SK-N-SH (cell line): ENCODE data around the gene VWC2L. TPM values are rescaled to one million over a fixed set of nuclear protein-coding genes. Genes with fewer than 3 reads are reported as not detected.

Experiments
- CTCF ChIA-PET: fragments of 300-600, 350-600 bp; formaldehyde crosslinking; extraction: SDS; loops from one replicate; lab custom pipeline; 2021; lab: Yijun Ruan, JAX
- POLR2A ChIA-PET: fragments of 350-600 bp; sonication (Branson Sonifier 250); formaldehyde crosslinking; extraction: SDS; loops from one replicate; lab custom pipeline; 2020; ENCODE audit warnings: antibody characterized with exemption, inconsistent platforms; lab: Yijun Ruan, JAX
- DNase-seq: peaks from one replicate; pipeline ENCODE4 v3.0.0; 2012
- H2AFZ ChIP-seq: fragments of 200-600 bp; sonication (generic); 2 replicates; pipeline ENCODE4 v1.8.1; 2016; ENCODE audit warnings: antibody characterized with exemption, mild to moderate bottlenecking, low read depth
- H3F3A ChIP-seq: fragments of 200-600 bp; sonication (generic); replicated peaks from 2 replicates; pipeline ENCODE3; 2016; ENCODE audit warnings: antibody characterized with exemption, mild to moderate bottlenecking; ENCODE audit not compliant: insufficient read depth
- H3K27ac ChIP-seq, 2 experiments: fragments of 200-500 bp in 1 of 2; fragments of 200-600 bp in 1 of 2; sonication (Bioruptor generic) in 1 of 2; sonication (generic), shearing (Covaris generic) in 1 of 2; 2 replicates each; pipeline versions ENCODE4 v1.5.1 to v1.6.1; 2014 to 2016; ENCODE audit warnings: low read depth in 2 of 2, inconsistent platforms in 1 of 2, low read length in 1 of 2, mild to moderate bottlenecking in 1 of 2, mixed read lengths in 1 of 2
- H3K27me3 ChIP-seq: fragments of 200-600 bp; sonication (generic), shearing (Covaris generic); 2 replicates; pipeline ENCODE4 v1.6.1; 2016; ENCODE audit warnings: mixed run types; ENCODE audit not compliant: insufficient read depth
- H3K36me3 ChIP-seq, 2 experiments: fragments of 200-500 bp in 1 of 2; fragments of 200-600 bp in 1 of 2; sonication (Bioruptor generic) in 1 of 2; sonication (generic) in 1 of 2; replicated peaks in 1 of 2; 2 replicates each; pipeline versions ENCODE3 to v1.5.1; 2014 to 2016; ENCODE audit warnings: low read length in 1 of 2, mild to moderate bottlenecking in 1 of 2; ENCODE audit not compliant: insufficient read depth in 2 of 2, control insufficient read depth in 1 of 2
- H3K4me1 ChIP-seq, 2 experiments: fragments of 200-500 bp in 1 of 2; fragments of 200-600 bp in 1 of 2; sonication (Bioruptor generic) in 1 of 2; sonication (generic), shearing (Covaris generic) in 1 of 2; 2 replicates each; pipeline versions ENCODE4 v1.5.1 to v1.6.1; 2014 to 2016; ENCODE audit warnings: low read depth in 1 of 2, low read length in 1 of 2, mixed run types in 1 of 2; ENCODE audit not compliant: insufficient read depth in 2 of 2, control insufficient read depth in 1 of 2
- H3K4me2 ChIP-seq: fragments of 200-600 bp; sonication (generic), shearing (Covaris generic); 2 replicates; pipeline ENCODE4 v1.6.1; 2017; ENCODE audit warnings: mixed run types
- H3K4me3 ChIP-seq, 2 experiments: fragments of 200-500 bp in 1 of 2; fragments of 200-600 bp in 1 of 2; sonication (Bioruptor generic) in 1 of 2; sonication (generic), shearing (Covaris generic) in 1 of 2; 2 replicates each; pipeline versions ENCODE4 v1.5.1 to v1.8.1; 2014 to 2016; ENCODE audit warnings: low read depth in 2 of 2, inconsistent platforms in 1 of 2, low read length in 1 of 2, mild to moderate bottlenecking in 1 of 2, mixed read lengths in 1 of 2, moderate library complexity in 1 of 2
- H3K79me2 ChIP-seq: fragments of 200-600 bp; sonication (generic); 2 replicates; pipeline ENCODE4 v1.8.1; 2017; ENCODE audit warnings: mild to moderate bottlenecking; ENCODE audit not compliant: insufficient read depth
- H3K9ac ChIP-seq: fragments of 200-600 bp; sonication (generic); 2 replicates; pipeline ENCODE4 v1.6.1; 2017; ENCODE audit warnings: mixed run types
- H3K9me2 ChIP-seq: fragments of 200-600 bp; sonication (generic); 2 replicates; pipeline ENCODE4 v1.6.1; 2017; ENCODE audit warnings: mixed run types
- H3K9me3 ChIP-seq: fragments of 200-600 bp; sonication (generic); 2 replicates; pipeline ENCODE4 v1.6.1; 2017; ENCODE audit warnings: mixed run types, mild to moderate bottlenecking, moderate library complexity
- H4K20me1 ChIP-seq: fragments of 200-600 bp; sonication (generic); 2 replicates; pipeline ENCODE4 v1.6.1; 2017; ENCODE audit warnings: mild to moderate bottlenecking, mixed run types; ENCODE audit not compliant: insufficient read depth
- CHD2 ChIP-seq: fragments of 150-350 bp; IDR thresholded peaks from 2 replicates; pipeline ENCODE4 v1.6.1; 2018; ENCODE audit warnings: low read length; ENCODE audit not compliant: partially characterized antibody
- ELF1 ChIP-seq: IDR thresholded peaks from 2 replicates; pipeline ENCODE4 v1.4.0; 2012
- FOXJ3 ChIP-seq: sonication (generic); formaldehyde crosslinking; IDR thresholded peaks from 2 replicates; pipeline ENCODE4 v1.5.1; 2020; ENCODE audit warnings: mild to moderate bottlenecking, missing genetic modification reagents
- FOXM1 ChIP-seq: IDR thresholded peaks from 2 replicates; pipeline ENCODE4 v1.4.0; 2012; ENCODE audit warnings: low read depth, mild to moderate bottlenecking
- GABPA ChIP-seq: IDR thresholded peaks from 2 replicates; pipeline ENCODE4 v1.4.0; 2012; ENCODE audit warnings: low read depth, mild to moderate bottlenecking
- GATA2 ChIP-seq: sonication (generic); formaldehyde crosslinking; IDR thresholded peaks from 2 replicates; pipeline ENCODE4 v1.5.0; 2020; ENCODE audit warnings: mild to moderate bottlenecking, missing genetic modification reagents
- MXI1 ChIP-seq: IDR thresholded peaks from 2 replicates; pipeline ENCODE4 v1.6.1; 2012; ENCODE audit warnings: mild to moderate bottlenecking, low read depth, low read length, improper control_type of control experiment
- NFIC ChIP-seq: IDR thresholded peaks from 2 replicates; pipeline ENCODE4 v1.4.0; 2012; ENCODE audit warnings: borderline replicate concordance
- NRF1 ChIP-seq: IDR thresholded peaks from 2 replicates; pipeline ENCODE4 v1.6.1; 2012; ENCODE audit warnings: low read depth, mild to moderate bottlenecking, low read length
- POLR2AphosphoS5 ChIP-seq: IDR thresholded peaks from 2 replicates; pipeline ENCODE4 v1.6.1; 2012; ENCODE audit warnings: low read depth, low read length
- RCOR1 ChIP-seq: fragments of 150-350 bp; IDR thresholded peaks from 2 replicates; pipeline ENCODE4 v1.6.1; 2017; ENCODE audit warnings: antibody characterized with exemption, low read length
- RFX5 ChIP-seq: IDR thresholded peaks from 2 replicates; pipeline ENCODE4 v1.6.1; 2012; ENCODE audit warnings: mild to moderate bottlenecking, improper control_type of control experiment, low read length
- RXRA ChIP-seq: IDR thresholded peaks from 2 replicates; pipeline ENCODE4 v1.4.0; 2012; ENCODE audit warnings: low read depth, mild to moderate bottlenecking, borderline replicate concordance
- SIN3A ChIP-seq: IDR thresholded peaks from 2 replicates; pipeline ENCODE4 v1.6.1; 2012; ENCODE audit warnings: low read depth, mild to moderate bottlenecking, low read length, moderate library complexity, borderline replicate concordance
- SMC3 ChIP-seq: IDR thresholded peaks from 2 replicates; pipeline ENCODE4 v1.6.1; 2012; ENCODE audit warnings: low read depth, low read length, improper control_type of control experiment
- TAF1 ChIP-seq: IDR thresholded peaks from 2 replicates; pipeline ENCODE4 v1.6.1; 2012; ENCODE audit warnings: low read depth, mild to moderate bottlenecking, low read length, moderate library complexity, borderline replicate concordance
- TCF12 ChIP-seq: IDR thresholded peaks from 2 replicates; pipeline ENCODE4 v1.4.0; 2012
- TEAD4 ChIP-seq: IDR thresholded peaks from 2 replicates; pipeline ENCODE4 v1.4.0; 2012; ENCODE audit warnings: mild to moderate bottlenecking, borderline replicate concordance; ENCODE audit not compliant: insufficient read depth
- USF1 ChIP-seq: IDR thresholded peaks from 2 replicates; pipeline ENCODE4 v1.4.0; 2012; ENCODE audit warnings: low read depth, borderline replicate concordance
- USF2 ChIP-seq: fragments of 150-350 bp; IDR thresholded peaks from 2 replicates; pipeline ENCODE4 v1.6.1; 2017; ENCODE audit warnings: antibody characterized with exemption, low read length, low read depth, borderline replicate concordance
- YY1 ChIP-seq: IDR thresholded peaks from 2 replicates; pipeline ENCODE4 v1.4.0; 2012; ENCODE audit warnings: low read depth, mild to moderate bottlenecking
- WGBS: methylation state at CpG from one replicate; pipeline ENCODE4 v1.1.6; 2017; ENCODE audit warnings: low lambda C conversion rate; 5-methylcytosine and 5-hydroxymethylcytosine counted together
- polyA plus RNA-seq, 3 experiments: library from polyadenylated mRNA; depleted of rRNA; stranded (reverse); fragments of >200 nt; gene quantifications; 2 replicates each; pipeline ENCODE4 v1.2.3, GENCODE V29; 2012

Gene VWC2L
- polyA plus RNA-seq, 1 of the 3 experiments (the other 2 are of a cell fraction) = not detected

GRCh38 chr2:214380681-214381080, 30.2 kb upstream of the VWC2L start:
- ChIA-PET POLR2A (no interaction called here), CTCF (no interaction called here)
- WGBS = 34% methylated on average over 5 of the region's 5 CpGs
- no peaks in the 10 kb centered on the region for H3K9me2 ChIP-seq
- no peak for DNase-seq
- H3K27me3 ChIP-seq = no peaks in the 10 kb centered on the region
- H3K4me3 ChIP-seq = no peak overlapping the region
- no peaks in the 10 kb centered on the region for H3K36me3 ChIP-seq
- no peaks in the 10 kb centered on the region for H3K79me2 ChIP-seq
- TF ChIP-seq RXRA = no peak
- TF ChIP-seq CHD2 = no peak
- TF ChIP-seq USF1 = no peak
- no peak for TF ChIP-seq SIN3A
- no peak for TF ChIP-seq SMC3
- TF ChIP-seq MXI1 = no peak
- TF ChIP-seq NFIC = no peak
- TF ChIP-seq FOXM1 = no peak
- TF ChIP-seq FOXJ3 = no peak
- no peak for TF ChIP-seq NRF1
- TF ChIP-seq YY1 = no peak
- H2AFZ ChIP-seq = no peak overlapping the region
- H3F3A ChIP-seq = no peaks in the 10 kb centered on the region
- no peaks in the 10 kb centered on the region for H3K9me3 ChIP-seq
- peaks cover 0 to 3% of the 10 kb centered on the region in 2 experiments; a peak in 1 of 4 replicates for H3K4me1 ChIP-seq
- no peak overlapping the region for H3K4me2 ChIP-seq
- no peak overlapping the region for H3K27ac ChIP-seq
- no peaks in the 10 kb centered on the region for H4K20me1 ChIP-seq
- no peak overlapping the region for H3K9ac ChIP-seq

GRCh38 chr2:214382229-214382628, 28.6 kb upstream of the VWC2L start:
- H3K27ac ChIP-seq = no peak overlapping the region
- H3K27me3 ChIP-seq = no peaks in the 10 kb centered on the region
- no peaks in the 10 kb centered on the region for H3K9me3 ChIP-seq
- CTCF ChIA-PET = no interaction called here
- TF ChIP-seq USF2 = no peak
- no peak for TF ChIP-seq POLR2AphosphoS5
- no peak for TF ChIP-seq SMC3
- no peak for TF ChIP-seq NRF1
- no peak for TF ChIP-seq ELF1
- TF ChIP-seq GATA2 (CRISPR knock-in tag) = no peak
- no peak for TF ChIP-seq TCF12
- no peak for TF ChIP-seq RFX5
- no peak for TF ChIP-seq GABPA
- TF ChIP-seq RCOR1 = no peak
- no peak for TF ChIP-seq CHD2
- no peak for TF ChIP-seq TEAD4
- no peak for TF ChIP-seq SIN3A
- no peak for TF ChIP-seq TAF1
- no peaks in the 10 kb centered on the region for H3F3A ChIP-seq
- H4K20me1 ChIP-seq = no peaks in the 10 kb centered on the region
- POLR2A ChIA-PET = no interaction called here
- DNase-seq = no peak
- H3K4me1 ChIP-seq = peaks cover 0 to 3% of the 10 kb centered on the region in 2 experiments; a peak in 1 of 4 replicates
- H3K79me2 ChIP-seq = no peaks in the 10 kb centered on the region
- H2AFZ ChIP-seq = no peak overlapping the region
- WGBS = 14% methylated on average over 2 of the region's 2 CpGs
- H3K4me2 ChIP-seq = no peak overlapping the region
- no peaks in the 10 kb centered on the region for H3K9me2 ChIP-seq
- H3K36me3 ChIP-seq = no peaks in the 10 kb centered on the region
- H3K9ac ChIP-seq = no peak overlapping the region
- no peak overlapping the region for H3K4me3 ChIP-seq
